ENCODE results near the gene PVALEF. TPM values are rescaled to one million over a fixed set of nuclear protein-coding genes. Genes with fewer than 3 reads are reported as not detected.

PVALEF gene
- not detected for total RNA-seq

DNA sequence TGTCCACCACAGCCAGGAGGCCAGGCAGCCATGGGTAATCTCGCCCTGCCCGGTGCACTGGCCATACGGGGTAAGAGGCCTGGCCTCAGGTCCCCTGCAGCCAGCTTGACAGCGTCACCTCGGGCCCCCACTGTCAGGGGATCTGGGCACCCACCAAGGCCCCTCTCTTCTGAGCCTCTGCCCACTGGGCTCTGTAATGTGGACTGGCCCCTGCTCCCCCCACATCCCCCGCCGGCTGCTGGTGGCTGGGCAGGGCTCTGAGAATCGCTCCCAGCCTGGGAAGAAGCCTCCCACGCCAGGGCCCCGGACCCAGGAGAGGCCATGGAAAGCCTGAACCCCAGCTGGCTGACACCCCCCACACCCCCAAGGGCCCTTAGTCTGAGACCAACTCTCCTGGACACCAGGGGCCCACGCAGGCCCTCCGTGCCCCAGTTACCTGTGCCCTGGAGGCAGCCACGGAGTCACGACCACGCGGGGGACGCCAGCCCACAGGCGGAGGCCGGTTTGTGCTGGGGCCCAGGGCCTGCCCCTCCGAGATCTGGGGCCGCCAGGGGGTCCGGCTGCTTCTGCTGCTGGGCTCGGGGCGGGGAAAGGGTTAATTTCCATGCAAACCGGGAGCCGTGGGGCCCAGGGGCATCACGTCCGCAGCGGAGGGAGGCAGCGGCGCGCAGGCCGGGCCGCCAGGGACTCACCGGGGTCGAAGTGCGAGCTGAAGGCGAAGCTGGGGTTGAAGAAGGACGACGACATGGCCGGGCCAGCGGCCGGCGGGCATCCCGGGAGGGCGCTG is at the start of gene PVALEF:
TSS of gene PVALEF (plus strand) at position 262 of the 787 bp plus-strand sequence. CDS start 15,720 bp downstream, outside the sequence.
- TF ChIP-seq POLR2AphosphoS5 (IDR thresholded peaks at IDR 0.05): no peak
- no peak for TF ChIP-seq POLR2A (IDR thresholded peaks at IDR 0.05)
- no peak for TF ChIP-seq CTCF (IDR thresholded peaks at IDR 0.05)
- DNase-seq (ENCODE audit: low spot score): no peak
- peak within 1 kb of the TSS in 1 of 2 donors; percentile 17 for H3K27ac ChIP-seq
- peak within 1 kb of the TSS; percentile 28 to 41 for H3K4me3 ChIP-seq
- 14% methylated on average over 32 of the region's 46 CpGs for WGBS
- no peaks in the 10 kb centered on the region for H3K27me3 ChIP-seq (replicated peaks; ENCODE audit: insufficient read depth)
- H3K36me3 ChIP-seq: no peaks in the 10 kb centered on the region
- H3K4me1 ChIP-seq (replicated peaks): peaks cover 10% of the 10 kb centered on the region
- intact Hi-C loops (cut with DNase I): no loop called here
- no peaks in the 10 kb centered on the region for H3K9me3 ChIP-seq

DNA sequence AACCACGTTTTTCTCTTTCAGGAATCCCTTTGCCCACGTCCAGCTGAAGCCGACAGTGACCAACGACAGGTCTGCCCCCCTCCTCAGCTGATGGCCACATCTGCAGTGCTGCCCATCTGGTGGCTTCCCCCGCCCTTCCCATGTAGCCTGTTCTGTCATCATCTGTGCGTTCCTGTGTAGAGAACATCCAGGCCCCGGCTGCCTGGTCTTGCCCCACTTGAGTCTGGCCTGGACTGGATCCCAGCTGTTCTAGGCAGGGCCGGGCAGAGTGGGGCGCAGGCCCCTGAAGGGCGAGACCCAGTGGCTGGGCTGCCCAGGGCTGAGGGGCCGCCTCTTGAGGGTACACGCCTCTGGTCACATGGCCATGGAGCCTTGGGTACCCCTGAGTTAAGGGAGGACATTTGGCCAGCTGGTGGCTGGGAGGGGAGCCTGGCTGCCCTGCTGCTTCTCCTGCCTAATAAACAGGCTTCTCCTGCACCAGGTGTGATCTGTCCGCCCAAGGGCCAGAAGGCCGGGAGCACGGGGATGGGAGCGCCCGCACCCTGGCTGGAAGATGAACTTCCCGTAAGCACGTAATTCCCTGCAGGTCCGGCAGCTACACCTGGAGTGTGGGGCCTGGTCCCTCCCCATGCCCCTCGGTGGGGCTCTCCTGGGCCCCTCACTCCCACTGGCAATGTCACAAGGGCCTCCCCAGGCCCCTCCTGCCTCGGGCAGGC is 49.4 kb upstream of the PVALEF start:
- intact Hi-C loops (cut with DNase I): no loop called here
- Histone ChIP-seq H3K9me3 (no peaks in the 10 kb centered on the region), H3K27me3 (replicated peaks; ENCODE audit: insufficient read depth) (no peaks in the 10 kb centered on the region), H3K4me1 (replicated peaks) (no peaks in the 10 kb centered on the region), H3K36me3 (peaks cover 3 to 5% of the 10 kb centered on the region in 2 donors), H3K4me3 (no peak overlapping the region), H3K27ac (no peak overlapping the region)
- TF ChIP-seq CTCF (IDR thresholded peaks at IDR 0.05) (no peak), POLR2AphosphoS5 (IDR thresholded peaks at IDR 0.05) (no peak), POLR2A (IDR thresholded peaks at IDR 0.05) (no peak)
- no peak for DNase-seq (ENCODE audit: low spot score)
- WGBS: 73% methylated on average over 22 of the region's 22 CpGs

- Histone ChIP-seq H3K36me3 (peaks cover 3 to 5% of the 10 kb centered on the region in 2 donors), H3K27me3 (replicated peaks; ENCODE audit: insufficient read depth) (no peaks in the 10 kb centered on the region), H3K4me1 (replicated peaks) (no peaks in the 10 kb centered on the region), H3K9me3 (no peaks in the 10 kb centered on the region), H3K4me3 (no peak overlapping the region), H3K27ac (no peak overlapping the region)
- no peak for DNase-seq (ENCODE audit: low spot score)
- no peak for TF ChIP-seq POLR2AphosphoS5 (IDR thresholded peaks at IDR 0.05)
- TF ChIP-seq POLR2A (IDR thresholded peaks at IDR 0.05): no peak
- no peak for TF ChIP-seq CTCF (IDR thresholded peaks at IDR 0.05)
- intact Hi-C loops (cut with DNase I): no loop called here
- WGBS: 92% methylated on average over 8 of the region's 8 CpGs
These were observed 48.6 kb upstream of the PVALEF start for GRCh38 chr17:81116704-81117103.

GRCh38 chr17:81117672-81118198 is 47.6 kb upstream of the PVALEF start:
- DNase-seq (ENCODE audit: low spot score): no peak
- Histone ChIP-seq H3K9me3 (no peaks in the 10 kb centered on the region), H3K4me3 (no peak overlapping the region), H3K4me1 (replicated peaks) (no peaks in the 10 kb centered on the region), H3K27ac (no peak overlapping the region), H3K36me3 (peaks cover 3 to 5% of the 10 kb centered on the region in 2 donors), H3K27me3 (replicated peaks; ENCODE audit: insufficient read depth) (no peaks in the 10 kb centered on the region)
- TF ChIP-seq CTCF (IDR thresholded peaks at IDR 0.05) (no peak), POLR2A (IDR thresholded peaks at IDR 0.05) (no peak), POLR2AphosphoS5 (IDR thresholded peaks at IDR 0.05) (no peak)
- 71% methylated on average over 13 of the region's 20 CpGs for WGBS
- intact Hi-C loops (cut with DNase I): no loop called here

Measured in prostate gland (tissue), 2 donors.